GM19438 (cell line): ENCODE measurements around the gene COL13A1.

Experiments
- ATAC-seq: cut with Tn5 transposase; IDR thresholded peaks from one replicate; pipeline ENCODE4 v1.9.1; 2021; ENCODE audit warnings: low read depth; ENCODE audit not compliant: unreplicated experiment

The COL13A1 gene

GRCh38 chr10:69994262-69994661 lies 192.6 kb downstream of the COL13A1 start:
- ATAC-seq: no peak

GRCh38 chr10:69996611-69997010 lies 194.9 kb downstream of the COL13A1 start:
- no peak for ATAC-seq

- ATAC-seq: no peak
Observed at GRCh38 chr10:70000262-70000661, 198.6 kb downstream of the COL13A1 start.

GRCh38 chr10:70007116-70007820 lies 205.6 kb downstream of the COL13A1 start:
- no peak for ATAC-seq
